Neural cell (in vitro differentiated cells): ENCODE measurements around the gene PLBD2.

Experiments
- CTCF ChIP-seq: fragments of 450-650 bp; IDR thresholded peaks from 2 replicates; pipeline ENCODE4 v1.5.1; 2014; ENCODE audit warnings: antibody characterized with exemption, mild to moderate bottlenecking, moderate library complexity; ENCODE audit not compliant: poor library complexity, severe bottlenecking
- EP300 ChIP-seq: fragments of 450-650 bp; conservative IDR thresholded peaks from 2 replicates; pipeline ENCODE4 v1.6.1; 2014; ENCODE audit warnings: antibody characterized with exemption, mild to moderate bottlenecking, moderate library complexity; ENCODE audit not compliant: poor library complexity, severe bottlenecking
- EZH2 ChIP-seq: fragments of 200-600, 300-800 bp; shearing (Covaris generic), sonication (generic); IDR thresholded peaks from 2 replicates; pipeline ENCODE4 v1.6.1; 2014; ENCODE audit warnings: antibody characterized with exemption, low read length, borderline replicate concordance, mild to moderate bottlenecking; ENCODE audit not compliant: insufficient read depth, poor library complexity, severe bottlenecking
- MXI1 ChIP-seq: fragments of 450-650 bp; conservative IDR thresholded peaks from 2 replicates; pipeline ENCODE4 v1.6.1; 2014; ENCODE audit warnings: antibody characterized with exemption, mild to moderate bottlenecking; ENCODE audit not compliant: poor library complexity, severe bottlenecking
- POLR2AphosphoS5 ChIP-seq: IDR thresholded peaks from 2 replicates; pipeline ENCODE4 v1.6.1; 2012
- RAD21 ChIP-seq: fragments of 450-650 bp; conservative IDR thresholded peaks from 2 replicates; pipeline ENCODE4 v1.6.1; 2014; ENCODE audit warnings: antibody characterized with exemption, mild to moderate bottlenecking, moderate library complexity
- REST ChIP-seq: IDR thresholded peaks from 2 replicates; pipeline ENCODE4 v1.6.1; 2012; ENCODE audit warnings: borderline replicate concordance
- TAF1 ChIP-seq: IDR thresholded peaks from 2 replicates; pipeline ENCODE4 v1.6.1; 2012; ENCODE audit warnings: low read depth

GRCh38 chr12:113329791-113330417 is 28.5 kb upstream of the PLBD2 start:
- TF ChIP-seq CTCF = no peak
- no peak for TF ChIP-seq POLR2AphosphoS5
- no peak for TF ChIP-seq REST
- TF ChIP-seq EP300 = no peak
- TF ChIP-seq TAF1 = no peak
- no peak for TF ChIP-seq RAD21
- no peak for TF ChIP-seq MXI1
- no peak for TF ChIP-seq EZH2
